Central memory CD8-positive, alpha-beta T cell (primary cell): ENCODE data around the gene OR2D3.
"Not testable (repeated sequence)": the region's sequence is repeated elsewhere in the genome, so short reads cannot be mapped to it uniquely, and the experiment has no call there.

Source experiments
- ATAC-seq: fragments of 150-1000 bp; cut with Tn5 transposase; replicated peaks from 2 replicates; pipeline ENCODE4 v1.10.0; 2022; ENCODE audit warnings: mild to moderate bottlenecking, moderate FRiP score, moderate number of reproducible peaks; ENCODE audit not compliant: poor library complexity, severe bottlenecking; ENCODE audit errors: extremely low read depth
- DNase-seq, 2 donors: peaks; one replicate each; pipeline ENCODE4 v3.0.0; 2021; ENCODE audit warnings: low spot score in 2 of 2
- H3K27ac Mint-ChIP-seq: one replicate; pipeline ENCODE4 v1.8.0; 2022; ENCODE audit warnings: low read depth, mild to moderate bottlenecking, moderate library complexity, mixed read lengths
- H3K27me3 Mint-ChIP-seq: one replicate; pipeline ENCODE4 v1.8.0; 2022; ENCODE audit warnings: mixed read lengths
- H3K36me3 Mint-ChIP-seq: one replicate; pipeline ENCODE4 v1.8.0; 2022; ENCODE audit warnings: mild to moderate bottlenecking, moderate library complexity, mixed read lengths; ENCODE audit not compliant: insufficient read depth
- H3K4me1 Mint-ChIP-seq: one replicate; pipeline ENCODE4 v1.8.0; 2022; ENCODE audit warnings: mixed read lengths
- H3K4me3 Mint-ChIP-seq: one replicate; pipeline ENCODE4 v1.8.0; 2022; ENCODE audit warnings: mild to moderate bottlenecking, moderate library complexity, mixed read lengths
- H3K9me3 Mint-ChIP-seq: one replicate; pipeline ENCODE4 v1.8.0; 2022; ENCODE audit warnings: mixed read lengths

The OR2D3 gene

GRCh38 chr11:6900327-6900999 lies 20.3 kb upstream of the OR2D3 start:
- Mint-ChIP-seq H3K4me1 (no peaks in the 10 kb centered on the region), H3K36me3 (no peaks in the 10 kb centered on the region), H3K4me3 (no peak overlapping the region), H3K9me3 (no peaks in the 10 kb centered on the region), H3K27ac (no peak overlapping the region), H3K27me3 (peaks cover 25% of the 10 kb centered on the region)
- DNase-seq (no peak), ATAC-seq (no peak)

- H3K4me3 Mint-ChIP-seq, H3K9me3 Mint-ChIP-seq, H3K27me3 Mint-ChIP-seq, ATAC-seq, H3K4me1 Mint-ChIP-seq, H3K27ac Mint-ChIP-seq, H3K36me3 Mint-ChIP-seq, DNase-seq: not testable (repeated sequence)
Measured at GRCh38 chr11:6904804-6905203, 16.0 kb upstream of the OR2D3 start.

- no peaks in the 10 kb centered on the region for H3K36me3 Mint-ChIP-seq
- H3K27me3 Mint-ChIP-seq, result no peaks in the 10 kb centered on the region
- DNase-seq (no peak), ATAC-seq (no peak)
- H3K9me3 Mint-ChIP-seq, result no peaks in the 10 kb centered on the region
- H3K27ac Mint-ChIP-seq, result no peak overlapping the region
- no peak overlapping the region for H3K4me3 Mint-ChIP-seq
- no peaks in the 10 kb centered on the region for H3K4me1 Mint-ChIP-seq
Measured at GRCh38 chr11:6911378-6911777, 9.4 kb upstream of the OR2D3 start.

GRCh38 chr11:6911948-6912347 lies 8.9 kb upstream of the OR2D3 start:
- Mint-ChIP-seq H3K27ac (no peak overlapping the region), H3K4me3 (no peak overlapping the region), H3K27me3 (no peaks in the 10 kb centered on the region), H3K9me3 (no peaks in the 10 kb centered on the region), H3K36me3 (no peaks in the 10 kb centered on the region), H3K4me1 (no peaks in the 10 kb centered on the region)
- no peak for DNase-seq
- no peak for ATAC-seq

GRCh38 chr11:6919698-6920097 lies 1.1 kb upstream of the OR2D3 start:
- no peak overlapping the region for H3K4me3 Mint-ChIP-seq
- no peaks in the 10 kb centered on the region for H3K36me3 Mint-ChIP-seq
- DNase-seq (no peak), ATAC-seq (no peak)
- peaks cover 22% of the 10 kb centered on the region for H3K27me3 Mint-ChIP-seq
- no peak overlapping the region for H3K27ac Mint-ChIP-seq
- H3K4me1 Mint-ChIP-seq, result no peaks in the 10 kb centered on the region
- no peaks in the 10 kb centered on the region for H3K9me3 Mint-ChIP-seq

GRCh38 chr11:6925007-6925577 lies 4.3 kb downstream of the OR2D3 start:
- no peak for DNase-seq
- no peaks in the 10 kb centered on the region for H3K9me3 Mint-ChIP-seq
- H3K36me3 Mint-ChIP-seq, result no peaks in the 10 kb centered on the region
- H3K27ac Mint-ChIP-seq, result no peak overlapping the region
- H3K4me3 Mint-ChIP-seq, result no peak overlapping the region
- no peak for ATAC-seq
- peaks cover 57% of the 10 kb centered on the region for H3K27me3 Mint-ChIP-seq
- H3K4me1 Mint-ChIP-seq, result peaks cover 21% of the 10 kb centered on the region

- Mint-ChIP-seq H3K4me1 (peaks cover 21% of the 10 kb centered on the region), H3K27me3 (peaks cover 63% of the 10 kb centered on the region), H3K9me3 (no peaks in the 10 kb centered on the region), H3K4me3 (peak overlapping the region; percentile 86), H3K36me3 (no peaks in the 10 kb centered on the region), H3K27ac (peak overlapping the region; percentile 22)
- ATAC-seq (peak; percentile 33), DNase-seq (no peak)
Measured at GRCh38 chr11:6925636-6926207, 4.9 kb downstream of the OR2D3 start.

- Mint-ChIP-seq H3K27ac (peak within 1 kb of the TSS; percentile 22), H3K4me3 (peak within 1 kb of the TSS; percentile 86)
Measured at GRCh38 chr11:6926208-6927029, 5.6 kb downstream of the OR2D3 start, which contains the start of gene ZNF215. ZNF215 (plus strand) TSS chr11:6926426; CDS start chr11:6932273, 5,847 bp downstream.

GRCh38 chr11:6927030-6927617 lies 6.3 kb downstream of the OR2D3 start:
- DNase-seq (no peak), ATAC-seq (no peak)
- peak overlapping the region; percentile 86 for H3K4me3 Mint-ChIP-seq
- no peak overlapping the region for H3K27ac Mint-ChIP-seq
- H3K9me3 Mint-ChIP-seq, result no peaks in the 10 kb centered on the region
- no peaks in the 10 kb centered on the region for H3K36me3 Mint-ChIP-seq
- peaks cover 21% of the 10 kb centered on the region for H3K4me1 Mint-ChIP-seq
- H3K27me3 Mint-ChIP-seq, result peaks cover 58% of the 10 kb centered on the region

More at GRCh38 chr11:6926208-6927029, 5.6 kb downstream of the OR2D3 start, which contains the start of gene ZNF215:
- H3K9me3 Mint-ChIP-seq, result no peaks in the 10 kb centered on the region
- peak; percentile 53 for ATAC-seq
- DNase-seq, result peak in 1 of 2 donors; percentile 10
- no peaks in the 10 kb centered on the region for H3K36me3 Mint-ChIP-seq
- H3K4me1 Mint-ChIP-seq, result peaks cover 21% of the 10 kb centered on the region
- H3K27me3 Mint-ChIP-seq, result peaks cover 63% of the 10 kb centered on the region

GRCh38 chr11:6928916-6929315 lies 8.1 kb downstream of the OR2D3 start:
- ATAC-seq (no peak), DNase-seq (no peak)
- peaks cover under 1% of the 10 kb centered on the region for H3K36me3 Mint-ChIP-seq
- H3K27me3 Mint-ChIP-seq, result peaks cover 64% of the 10 kb centered on the region
- H3K27ac Mint-ChIP-seq, result no peak overlapping the region
- no peak overlapping the region for H3K4me3 Mint-ChIP-seq
- H3K4me1 Mint-ChIP-seq, result peaks cover 21% of the 10 kb centered on the region
- H3K9me3 Mint-ChIP-seq, result no peaks in the 10 kb centered on the region

- H3K27ac Mint-ChIP-seq, result no peak overlapping the region
- peaks cover 2% of the 10 kb centered on the region for H3K36me3 Mint-ChIP-seq
- peaks cover 15% of the 10 kb centered on the region for H3K4me1 Mint-ChIP-seq
- no peak overlapping the region for H3K4me3 Mint-ChIP-seq
- ATAC-seq (no peak), DNase-seq (no peak)
- H3K27me3 Mint-ChIP-seq, result peaks cover 78% of the 10 kb centered on the region
- H3K9me3 Mint-ChIP-seq, result no peaks in the 10 kb centered on the region
Measured at GRCh38 chr11:6931146-6931713, 10.4 kb downstream of the OR2D3 start.

- Mint-ChIP-seq H3K27me3 (peaks cover 69% of the 10 kb centered on the region), H3K9me3 (no peaks in the 10 kb centered on the region), H3K27ac (no peak overlapping the region), H3K4me3 (no peak overlapping the region), H3K36me3 (peaks cover 2% of the 10 kb centered on the region), H3K4me1 (peaks cover 8% of the 10 kb centered on the region)
- no peak for DNase-seq
- no peak for ATAC-seq
Measured at GRCh38 chr11:6932145-6932544, 11.3 kb downstream of the OR2D3 start.
